GM12875 (cell line): Measurements from ENCODE around the gene COBLL1.

Source experiments
- H3K4me3 ChIP-seq: one replicate; pipeline ENCODE4 v1.5.1; 2011; ENCODE audit warnings: low read depth, low read length, control low read depth
- CTCF ChIP-seq: IDR thresholded peaks from 2 replicates; pipeline ENCODE4 v1.5.1; 2011; ENCODE audit warnings: low read depth, mild to moderate bottlenecking, control low read depth, inconsistent platforms, low read length, moderate library complexity, borderline replicate concordance; ENCODE audit not compliant: insufficient read depth

The COBLL1 gene

GRCh38 chr2:164852086-164852485 lies 10.5 kb upstream of the COBLL1 start:
- TF ChIP-seq CTCF, result no peak
- H3K4me3 ChIP-seq, result no peak overlapping the region

DNA sequence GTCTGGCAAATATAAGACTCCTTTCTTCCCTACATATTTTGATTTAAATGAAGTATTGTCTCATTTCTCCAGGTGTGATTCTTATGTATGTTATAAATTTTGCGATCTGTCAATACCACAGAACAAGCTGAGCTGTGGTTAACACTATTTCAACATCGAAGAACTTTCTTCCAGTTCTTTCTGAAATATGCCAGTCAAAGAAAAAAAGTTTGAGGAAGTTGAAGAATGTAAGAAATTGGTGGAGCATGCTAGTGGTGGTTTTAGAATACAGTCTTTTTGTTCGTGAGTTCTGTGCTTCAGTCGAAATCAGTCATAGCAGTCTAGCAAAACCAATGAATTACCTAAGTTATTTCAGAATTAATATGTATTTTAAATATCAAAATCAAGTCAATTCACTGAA lies 8.6 kb upstream of the COBLL1 start:
- H3K4me3 ChIP-seq, result no peak overlapping the region
- no peak for TF ChIP-seq CTCF

GRCh38 chr2:164849506-164849905 lies 7.9 kb upstream of the COBLL1 start:
- no peak for TF ChIP-seq CTCF

DNA sequence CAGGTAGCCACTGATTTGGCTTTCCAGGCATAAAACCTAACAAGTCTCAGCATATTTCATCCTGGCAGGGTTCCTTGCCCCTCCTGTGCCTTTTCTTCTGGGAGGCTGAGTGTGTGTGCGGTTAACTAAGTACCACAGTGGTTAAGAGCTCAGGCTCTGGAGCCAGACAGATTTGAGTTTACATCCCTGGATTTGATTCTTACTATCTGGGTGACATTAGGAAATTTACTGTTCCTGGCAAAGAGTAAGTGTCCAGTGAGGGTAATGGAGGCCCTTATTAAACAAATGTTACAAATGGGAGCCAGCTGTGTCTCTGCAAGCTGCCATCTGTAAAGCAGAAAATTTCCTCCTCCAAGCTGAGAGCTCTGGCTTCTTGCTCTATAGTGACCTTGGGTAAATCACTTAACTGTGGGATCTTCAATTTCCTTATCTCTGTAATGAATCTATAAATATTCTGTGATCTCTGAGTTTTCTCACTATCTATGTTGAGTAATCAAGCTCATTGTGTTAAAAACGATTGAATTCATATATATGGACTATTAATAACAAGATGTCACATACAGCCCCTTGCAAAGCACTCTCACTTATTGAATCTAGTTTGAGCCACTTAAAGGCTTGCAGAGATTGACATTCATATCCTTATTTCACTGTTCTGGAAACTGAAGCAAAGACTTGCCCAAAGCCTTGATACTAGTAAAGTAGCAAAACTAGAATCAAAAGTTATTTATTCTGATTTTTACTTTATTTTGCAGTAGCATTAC lies 6.5 kb upstream of the COBLL1 start:
- TF ChIP-seq CTCF, result no peak

More at GRCh38 chr2:164849506-164849905, 7.9 kb upstream of the COBLL1 start:
- H3K4me3 ChIP-seq, result no peak overlapping the region

DNA sequence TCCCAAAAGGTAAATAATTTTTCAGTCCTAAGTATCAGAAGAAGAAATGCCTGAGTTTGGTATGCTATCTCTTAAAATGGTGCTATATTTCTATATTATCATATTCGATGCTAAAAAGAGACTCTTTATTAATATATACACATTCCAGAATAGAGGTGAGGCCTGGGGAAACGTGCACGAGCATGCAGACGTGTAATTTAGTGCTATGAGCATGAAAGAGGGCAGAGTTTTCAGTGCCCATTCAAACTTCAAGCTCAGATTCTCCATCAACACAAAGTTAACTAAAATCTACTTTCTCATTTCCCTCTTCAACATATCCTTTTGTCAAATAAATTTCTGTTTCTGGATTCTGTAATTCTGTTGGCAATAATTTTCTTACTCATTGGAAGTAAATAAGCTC lies 5.7 kb upstream of the COBLL1 start:
- H3K4me3 ChIP-seq, result no peak overlapping the region
- no peak for TF ChIP-seq CTCF

More for the DNA sequence above, 6.5 kb upstream of the COBLL1 start:
- no peak overlapping the region for H3K4me3 ChIP-seq

- TF ChIP-seq CTCF, result no peak
These were observed 4.7 kb upstream of the COBLL1 start for GRCh38 chr2:164846276-164846675.

DNA sequence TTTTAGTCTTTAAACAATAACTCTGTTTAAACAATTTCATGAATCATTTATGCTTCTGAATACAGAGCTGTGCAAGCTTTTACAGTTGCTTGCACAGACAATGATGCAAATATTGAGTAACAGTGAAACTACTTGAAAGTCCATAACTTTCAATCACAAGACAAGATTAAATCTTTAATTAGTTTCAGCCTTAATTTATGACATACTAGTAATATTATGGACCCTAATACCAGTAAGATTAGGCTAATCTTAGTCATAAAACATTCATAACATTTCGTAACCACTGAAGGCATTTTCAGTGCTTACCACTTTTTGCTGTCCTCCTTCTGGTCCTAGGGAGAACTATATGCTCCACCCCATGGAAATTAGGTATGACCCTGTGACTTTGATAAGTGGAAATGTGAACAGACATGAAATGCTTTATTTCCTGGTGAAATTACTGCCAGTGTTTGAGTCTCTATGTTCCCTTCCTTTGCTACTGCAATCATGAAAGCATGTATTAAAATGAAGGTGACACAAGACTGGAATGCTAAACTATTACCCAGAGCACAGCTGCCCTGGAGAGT lies 1.8 kb upstream of the COBLL1 start:
- H3K4me3 ChIP-seq, result no peak overlapping the region
- TF ChIP-seq CTCF, result no peak

More at GRCh38 chr2:164846276-164846675, 4.7 kb upstream of the COBLL1 start:
- no peak overlapping the region for H3K4me3 ChIP-seq
